Stimulated activated CD8-positive, alpha-beta memory T cell treated with anti-CD3 and anti-CD28 coated beads, Interleukin-7, amount 100 ng/mL, for 48 hours (primary cell): ENCODE measurements around the gene ASMTL.
"Not testable (repeated sequence)": the region's sequence is repeated elsewhere in the genome, so short reads cannot be mapped to it uniquely, and the experiment has no call there.

Experiments
- DNase-seq, 2 donors: peaks; one replicate each; pipeline ENCODE4 v3.0.0-alpha.2; 2020; ENCODE audit warnings: low read depth in 1 of 2; ENCODE audit errors: extremely low read depth in 1 of 2

Gene ASMTL

GRCh38 chrX:1411326-1411725 is 41.4 kb downstream of the ASMTL start:
- no peak for DNase-seq

- DNase-seq: no peak
Measured at GRCh38 chrX:1407035-1407434, 45.7 kb downstream of the ASMTL start.

- DNase-seq: not testable (repeated sequence)
Measured at GRCh38 chrX:1405769-1406168, 46.9 kb downstream of the ASMTL start.

GRCh38 chrX:1403867-1404266 is 48.8 kb downstream of the ASMTL start:
- DNase-seq: not testable (repeated sequence)

- DNase-seq: no peak
Measured at GRCh38 chrX:1403228-1403627, 49.5 kb downstream of the ASMTL start.

GRCh38 chrX:1401611-1402430 is 50.9 kb downstream of the ASMTL start:
- no peak for DNase-seq

- no peak for DNase-seq
Measured at GRCh38 chrX:1400742-1401471, 51.8 kb downstream of the ASMTL start.

- DNase-seq: no peak
Measured at GRCh38 chrX:1400049-1400448, 52.7 kb downstream of the ASMTL start.

- no peak for DNase-seq
Measured at GRCh38 chrX:1398431-1399340, 54.0 kb downstream of the ASMTL start.

GRCh38 chrX:1397441-1398270 is 55.1 kb downstream of the ASMTL start:
- DNase-seq: no peak

- no peak for DNase-seq
Measured at GRCh38 chrX:1397001-1397400, 55.7 kb downstream of the ASMTL start.

- DNase-seq: no peak
Measured at GRCh38 chrX:1395646-1396216, 57.0 kb downstream of the ASMTL start.

GRCh38 chrX:1394731-1395501 is 57.8 kb downstream of the ASMTL start:
- DNase-seq: no peak

GRCh38 chrX:1393871-1394615 is 58.7 kb downstream of the ASMTL start:
- no peak for DNase-seq

- DNase-seq: peak; percentile 28 to 37
Measured at GRCh38 chrX:1392376-1393068, 60.2 kb downstream of the ASMTL start.

GRCh38 chrX:1391707-1392375 is 60.9 kb downstream of the ASMTL start, which contains the start of gene SLC25A6:
SLC25A6 (minus strand) TSS chrX:1392113; CDS start chrX:1392009, 104 bp downstream.
- DNase-seq: peak; percentile 99

- DNase-seq: no peak
Measured at GRCh38 chrX:1391370-1391706, 61.4 kb downstream of the ASMTL start.
